Heart right ventricle (tissue), 16 donors: ENCODE data around the gene EHBP1. TPM values are rescaled to one million over a fixed set of nuclear protein-coding genes. Genes with fewer than 3 reads are reported as not detected.

Experiments
- ATAC-seq, 8 donors: fragments of 200-7000 bp; cut with Tn5 transposase; one replicate each; pipeline ENCODE4 v1.9.1; 2020; ENCODE audit warnings: mild to moderate bottlenecking in 8 of 8, moderate library complexity in 8 of 8, moderate number of reproducible peaks in 1 of 8
- DNase-seq, 2 donors: peaks; one replicate each; pipeline ENCODE4 v3.0.0-alpha.2; 2020
- H3K27ac ChIP-seq, 10 donors: fragments of 200-600 bp; sonication (generic) in 2 of 10; one replicate each; pipeline versions ENCODE4 v1.5.0 to v1.8.0; 2020 to 2022; ENCODE audit warnings: mild to moderate bottlenecking in 3 of 10
- H3K27me3 ChIP-seq, 7 donors: fragments of 200-600 bp; one replicate each; pipeline ENCODE4 v1.8.0; 2021 to 2022; ENCODE audit warnings: mild to moderate bottlenecking in 2 of 7
- H3K36me3 ChIP-seq, 9 donors: fragments of 200-600 bp; sonication (generic) in 1 of 9; one replicate each; pipeline versions ENCODE4 v1.5.0 to v1.8.0; 2020 to 2022; ENCODE audit warnings: mild to moderate bottlenecking in 2 of 9
- H3K4me1 ChIP-seq, 9 donors: fragments of 200-600 bp; sonication (generic) in 1 of 9; one replicate each; pipeline versions ENCODE4 v1.5.0 to v1.8.0; 2020 to 2022; ENCODE audit warnings: mild to moderate bottlenecking in 4 of 9
- H3K4me3 ChIP-seq, 10 donors: fragments of 200-600 bp; sonication (generic) in 2 of 10; one replicate each; pipeline versions ENCODE4 v1.5.0 to v1.8.0; 2020 to 2022; ENCODE audit warnings: mild to moderate bottlenecking in 7 of 10, moderate library complexity in 2 of 10
- H3K9me3 ChIP-seq, 11 donors: fragments of 200-600 bp in 10 of 11; sonication (generic) in 2 of 11; one replicate each; pipeline versions ENCODE4 v1.5.0 to v1.8.0; 2013 to 2022; ENCODE audit warnings: mild to moderate bottlenecking in 2 of 11, control low read depth in 1 of 11, moderate library complexity in 1 of 11
- CTCF ChIP-seq, 9 donors: fragments of 200-600 bp; sonication (generic) in 2 of 9; IDR thresholded peaks; one replicate each; pipeline versions ENCODE4 v1.5.0 to v1.8.0; 2021 to 2022; ENCODE audit warnings: antibody characterized with exemption in 9 of 9, mild to moderate bottlenecking in 5 of 9, moderate library complexity in 1 of 9
- WGBS, 2 donors: extraction: QIAGEN DNeasy Blood & Tissue Kit; methylation state at CpG; one replicate each; pipeline ENCODE4 v1.1.7; 2013; ENCODE audit warnings: inconsistent platforms in 1 of 2; 5-methylcytosine and 5-hydroxymethylcytosine counted together
- intact Hi-C, 10 donors: fragments of 100-400 bp; cut with DNase I; formaldehyde crosslinking; loops; one replicate each; pipeline versions ENCODE4 v1.11.1 to v1.14.2; 2022
- polyA plus RNA-seq, 2 donors: library from polyadenylated mRNA; stranded (reverse); fragments of 200-250 nt; gene quantifications; one replicate each; pipeline ENCODE4 v1.2.3, GENCODE V29; 2013
- total RNA-seq, 10 donors: library from RNA; stranded (reverse); fragmentation: NEBNext Ultra II Directional in 3 of 10; extraction: Animal tissue kit (Norgen Biotek cat#: 25700) in 3 of 10; gene quantifications; one replicate each; pipeline versions ENCODE4 v1.2.1 to v1.2.4, GENCODE V29; 2021 to 2023
- donor health status: Arrhythmogenic right ventricular cardiomyopathy.
- donor health status: ischemic (EF 13 %, LVEDD 7.1; RV severe dilation, severe dysfunction).
- donor health status: healthy with polysubstance abuse.
- donor health status: DM: no; HTN: yes; CAD: no.
- donor health status: DM: no; HTN: no; CAD: no.
- donor health status: ischemic (EF 25% LVEDD 6.9; RV normal size, moderate dysfunction).
- donor health status: ischemic (EF 25% LVEDD 5.7; RV mildly dilated, moderate dysfunction).
- donor health status: healthy.
- donor health status: DM: yes; HTN: yes; CAD: no.
- donor health status: Ischemic cardiomyopathy.
- donor health status: ischemic (EF 35%, LVEDD 5.7; RV mildly dilated, moderate dysfunction).
- donor health status: nonischemic (EF 11% LVEDD 7.7; RV severe dilation, severe dysfunction).
- donor health status: DM: yes; HTN: yes; CAD: no.
- donor health status: PGD.
- donor health status: ischemic (EF 29% LVEDD 5.4; RV normal size, mild dysfunction).
- donor health status: nonischemic (EF 23%, LVEDD 6.1; RV moderate dilation, normal function).

EHBP1 gene
- total and polyA plus RNA-seq, 12 donors = 7.8 to 26.1 (median 20.1) TPM

DNA sequence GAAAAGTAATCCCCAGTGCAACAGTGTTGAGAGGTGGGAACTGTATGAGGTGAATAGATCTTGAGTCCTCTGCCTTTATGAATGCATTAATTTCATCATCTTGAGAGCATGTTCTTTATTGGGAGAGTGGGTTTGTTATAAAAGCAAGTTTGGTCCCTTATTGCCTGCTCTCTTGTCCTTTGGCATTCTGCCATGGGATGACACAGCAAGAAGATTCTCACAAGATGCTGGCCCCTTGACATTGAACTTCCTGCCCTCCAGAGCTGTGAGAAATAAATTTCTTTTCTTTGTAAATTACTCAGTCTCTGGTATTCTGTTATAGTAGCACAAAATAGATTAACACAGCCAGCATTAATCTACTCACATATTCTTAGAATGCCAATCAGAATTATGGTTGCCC, 108.6 kb downstream of the EHBP1 start:
- no peaks in the 10 kb centered on the region for H3K9me3 ChIP-seq

DNA sequence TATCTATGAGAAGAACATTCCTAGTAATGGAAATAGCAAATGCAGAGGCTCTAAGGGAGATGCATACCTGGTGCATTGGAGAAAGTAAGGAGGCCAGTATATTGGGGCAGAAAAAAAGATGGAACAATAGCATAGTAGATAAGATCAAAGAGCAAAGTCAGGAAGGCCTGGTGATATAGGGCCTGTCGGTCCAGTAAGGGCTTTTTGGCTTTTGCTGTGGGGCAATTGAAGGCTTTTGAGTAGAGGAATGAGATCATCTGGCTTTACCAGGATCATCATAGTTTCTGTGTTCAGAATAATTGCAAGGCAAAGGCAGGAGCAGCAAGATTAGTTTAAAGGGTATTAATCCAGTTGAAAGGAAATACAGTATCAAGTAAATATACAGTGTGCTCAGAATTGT, 111.8 kb downstream of the EHBP1 start:
- Histone ChIP-seq H3K27ac (no peak overlapping the region), H3K9me3 (no peaks in the 10 kb centered on the region), H3K4me1 (peaks cover 0 to 12% (median 0%) of the 10 kb centered on the region in 9 donors), H3K27me3 (no peaks in the 10 kb centered on the region), H3K4me3 (no peak overlapping the region), H3K36me3 (no peaks in the 10 kb centered on the region)
- TF ChIP-seq CTCF (IDR thresholded peaks at IDR 0.05) = no peak
- intact Hi-C loops = no loop called here
- WGBS, 2 donors = 76 to 84% methylated on average over 1 of the region's 1 CpG
- DNase-seq (no peak), ATAC-seq (no peak)

More for the DNA sequence above, 108.6 kb downstream of the EHBP1 start:
- Histone ChIP-seq H3K4me1 (peaks cover 0 to 12% (median 0%) of the 10 kb centered on the region in 9 donors), H3K27me3 (no peaks in the 10 kb centered on the region), H3K4me3 (no peak overlapping the region), H3K27ac (no peak overlapping the region), H3K36me3 (no peaks in the 10 kb centered on the region)
- intact Hi-C loops = no loop called here
- DNase-seq = peak in 1 of 2 donors; percentile 25
- no peak for TF ChIP-seq CTCF (IDR thresholded peaks at IDR 0.05)
- ATAC-seq = peak in 2 of 8 donors; percentile 37 to 42

GRCh38 chr2:62817995-62818713, 112.6 kb downstream of the EHBP1 start:
- intact Hi-C loops = no loop called here
- Histone ChIP-seq H3K27me3 (no peaks in the 10 kb centered on the region), H3K4me1 (peaks cover 0 to 12% (median 0%) of the 10 kb centered on the region in 9 donors), H3K36me3 (no peaks in the 10 kb centered on the region), H3K9me3 (no peaks in the 10 kb centered on the region), H3K4me3 (no peak overlapping the region), H3K27ac (no peak overlapping the region)
- WGBS, 2 donors = 93 to 99% methylated on average over 2 of the region's 2 CpGs
- DNase-seq (no peak), ATAC-seq (no peak)
- TF ChIP-seq CTCF (IDR thresholded peaks at IDR 0.05) = no peak

- peaks cover 0 to 19% (median 7%) of the 10 kb centered on the region in 9 donors for H3K4me1 ChIP-seq
- no peaks in the 10 kb centered on the region for H3K27me3 ChIP-seq
- TF ChIP-seq CTCF (IDR thresholded peaks at IDR 0.05) = no peak
- H3K4me3 ChIP-seq = no peak overlapping the region
- ATAC-seq (no peak), DNase-seq (no peak)
- 78 to 84% methylated on average over 3 of the region's 3 CpGs for WGBS, 2 donors
- H3K36me3 ChIP-seq = peaks cover 0 to 16% (median 0%) of the 10 kb centered on the region in 9 donors
- intact Hi-C loops = no loop called here
- no peak overlapping the region for H3K27ac ChIP-seq
- H3K9me3 ChIP-seq = no peaks in the 10 kb centered on the region
These were observed 117.0 kb downstream of the EHBP1 start for GRCh38 chr2:62822549-62822948.
